ENCODE data around the gene BET1.

The BET1 gene

DNA sequence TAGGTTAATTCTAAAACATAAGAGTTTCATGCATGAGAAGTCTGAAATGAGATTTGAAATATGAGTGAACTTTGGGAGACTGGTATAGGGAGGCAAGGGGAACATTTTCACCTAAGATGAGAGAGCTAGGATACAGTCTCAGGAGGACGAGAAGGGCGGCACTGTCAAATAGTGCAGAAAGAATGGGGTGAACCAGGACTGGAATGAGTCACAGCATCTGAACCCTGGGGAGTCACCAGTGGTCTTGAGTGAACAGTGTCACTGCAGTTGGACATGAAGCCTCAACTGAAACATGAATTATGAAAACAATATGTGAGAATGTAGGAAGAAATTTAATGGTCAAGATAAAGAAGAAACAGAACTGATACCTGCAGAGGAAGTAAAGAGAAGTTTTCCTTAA is 48.9 kb downstream of the BET1 start:
- no peak for DNase-seq

DNA sequence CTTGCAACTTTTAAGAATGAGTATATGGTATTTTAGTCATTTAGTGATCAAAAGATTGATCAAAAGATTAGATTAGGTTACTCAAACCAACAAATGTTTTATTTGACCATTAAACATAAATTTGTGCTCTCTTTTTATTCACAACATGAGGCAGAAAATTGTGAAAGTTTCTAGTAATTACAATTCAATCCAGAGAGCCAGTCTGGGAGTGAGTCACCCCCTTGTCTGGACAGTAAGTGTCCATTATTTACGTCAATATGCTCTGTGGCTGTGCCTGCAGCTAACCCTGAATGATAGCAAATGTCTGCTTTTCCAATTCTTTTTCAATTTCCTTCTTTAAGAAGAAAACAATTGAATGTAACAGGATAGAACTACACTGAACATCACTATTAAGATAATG is 54.7 kb downstream of the BET1 start:
- no peak for DNase-seq

DNA sequence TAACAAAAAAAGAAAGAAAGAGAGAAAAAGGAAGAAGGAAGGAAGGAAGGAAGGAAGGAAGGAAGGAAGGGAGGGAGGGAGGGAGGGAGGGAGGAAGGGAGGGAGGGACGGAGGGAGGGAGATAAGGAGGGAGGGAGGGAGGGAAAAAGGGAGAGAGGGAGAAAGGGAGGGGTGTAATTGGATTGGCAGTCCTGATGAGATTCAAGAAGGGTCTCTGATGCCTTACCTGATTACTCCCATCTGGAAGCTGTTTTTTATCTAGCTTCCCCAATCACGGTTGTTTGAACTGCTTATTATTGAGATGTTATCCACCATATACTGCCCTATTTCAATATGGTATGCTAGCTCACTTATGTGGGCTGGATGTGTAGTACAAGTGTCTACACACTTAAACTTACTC is 55.3 kb downstream of the BET1 start:
- DNase-seq, result no peak

DNA sequence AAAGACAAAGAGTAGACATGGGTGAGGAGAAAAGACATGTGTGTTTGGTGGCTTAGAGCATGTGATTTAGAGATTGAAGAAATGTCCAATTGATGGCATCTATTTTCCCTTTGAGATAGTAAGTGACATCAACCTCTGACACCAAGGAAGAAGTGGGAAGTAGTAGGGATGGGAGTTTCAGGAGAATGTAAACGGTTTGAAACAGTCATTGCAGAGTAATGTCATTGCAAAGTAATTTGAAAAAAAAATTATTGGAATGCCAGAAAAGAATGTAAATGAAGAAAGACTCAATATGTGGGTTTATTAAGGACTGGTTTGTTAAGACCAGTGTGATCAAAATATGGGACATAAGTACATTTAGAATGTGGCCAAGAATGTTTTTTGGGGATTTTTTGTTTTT is 56.0 kb downstream of the BET1 start:
- DNase-seq, result no peak

DNA sequence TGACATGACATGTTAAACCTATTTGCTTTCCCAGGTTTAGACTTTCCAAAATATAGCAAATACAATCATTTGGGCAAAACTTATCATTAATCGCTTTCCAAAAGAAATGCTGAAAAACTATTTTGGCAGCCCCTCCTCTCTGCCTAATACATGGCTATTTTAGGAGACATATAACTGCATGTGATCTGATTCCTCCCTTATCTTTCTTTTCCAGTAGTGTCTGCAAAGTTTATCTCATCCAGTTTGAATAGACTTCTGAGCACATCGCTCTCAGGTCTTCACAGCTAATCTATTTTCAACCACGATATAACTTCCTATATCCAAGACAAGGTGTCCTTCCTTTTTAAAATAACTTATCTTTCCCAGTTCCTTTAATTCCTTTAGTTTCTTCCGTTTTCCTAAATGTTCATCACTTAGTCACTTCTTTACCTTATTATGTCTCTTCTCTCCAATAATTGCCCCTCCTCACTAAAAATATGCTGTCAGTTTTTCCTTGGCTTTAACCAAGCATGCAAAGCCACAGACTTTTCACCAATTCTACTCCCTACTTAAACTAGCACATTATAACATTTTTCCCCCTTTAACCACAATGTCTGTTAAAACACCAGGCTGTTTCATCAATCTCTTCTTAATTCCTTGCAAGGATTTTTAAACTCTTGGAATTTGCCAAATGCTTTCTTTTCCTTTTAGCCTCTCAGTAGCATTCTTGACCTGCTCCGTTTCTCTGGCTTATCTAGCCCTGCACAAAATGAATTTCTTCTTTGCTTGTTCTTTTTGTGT is 58.2 kb downstream of the BET1 start:
- no peak for DNase-seq

DNA sequence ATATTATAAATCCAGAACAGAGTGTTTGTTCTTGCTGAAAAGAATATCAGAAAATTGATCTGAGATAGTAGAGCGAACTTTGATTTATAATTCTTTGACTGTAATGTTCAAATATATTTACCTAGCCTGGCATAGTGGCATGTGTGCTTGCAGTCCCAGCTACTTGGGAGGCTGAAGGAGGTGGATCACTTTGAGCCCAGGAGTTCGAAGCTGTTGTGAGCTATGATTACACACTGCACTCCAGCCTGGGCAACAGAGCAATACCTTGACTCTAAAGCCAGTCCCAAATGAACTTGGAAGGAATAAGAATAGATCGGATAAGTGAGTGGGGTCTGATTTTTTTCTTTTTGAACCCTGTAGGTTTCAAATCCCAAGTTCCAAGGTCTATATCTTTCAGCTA is 59.1 kb downstream of the BET1 start:
- no peak for DNase-seq

DNA sequence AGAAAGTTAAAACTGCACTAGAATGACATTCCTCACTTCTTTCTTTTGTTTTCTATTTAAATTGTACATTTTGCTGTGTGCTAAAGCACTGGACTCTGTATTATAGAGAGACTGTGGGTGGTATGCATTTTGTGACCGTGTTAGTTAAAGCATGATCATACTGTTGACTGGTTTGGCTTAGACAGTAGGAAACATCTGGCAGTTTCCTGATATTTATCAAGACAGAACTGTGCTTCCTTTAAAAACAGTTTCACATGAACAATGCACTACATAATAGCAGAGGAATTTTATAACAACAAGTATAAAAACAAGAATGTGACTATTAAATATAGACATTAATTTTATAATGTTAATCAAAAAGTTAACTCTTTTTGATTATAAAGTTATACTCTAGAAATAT is 59.5 kb downstream of the BET1 start:
- DNase-seq, result no peak

DNA sequence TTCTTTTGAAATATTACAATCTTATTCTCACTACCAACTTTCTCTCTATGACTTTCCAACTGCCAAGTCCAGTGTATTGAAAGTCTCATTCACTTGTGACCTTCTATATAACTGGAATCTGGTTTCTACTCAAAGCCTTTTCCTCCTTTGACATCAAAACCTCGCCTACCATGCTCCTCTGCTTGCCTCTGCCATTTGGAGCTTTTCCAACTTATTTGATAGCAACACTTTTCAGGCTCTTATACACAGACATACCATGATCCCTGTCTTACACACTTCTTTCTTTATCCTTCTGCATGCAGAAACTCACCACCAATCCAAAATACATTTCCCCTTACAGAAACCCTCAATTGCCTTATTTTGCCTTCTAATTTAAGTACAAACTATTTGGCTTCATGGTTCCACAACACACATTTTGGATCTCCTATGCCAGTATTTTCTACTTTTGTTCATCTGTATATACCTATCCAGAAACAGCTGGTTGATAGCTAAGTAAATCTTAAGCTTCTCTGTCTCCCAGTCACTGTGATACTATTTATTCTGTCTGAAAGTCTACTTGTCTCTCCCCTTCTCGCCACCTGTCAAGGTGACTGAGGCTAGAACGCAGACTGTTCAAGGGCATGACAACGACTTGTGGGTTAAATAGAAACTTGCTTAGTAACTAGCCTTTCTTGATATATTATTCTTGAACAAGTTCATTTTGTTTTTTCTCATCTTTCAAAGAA is 60.2 kb downstream of the BET1 start:
- no peak for DNase-seq
